Stimulated activated CD4-positive, alpha-beta T cell treated with anti-CD3 and anti-CD28 coated beads, Interleukin-12 subunit alpha, Interleukin-12 subunit beta, amount 100 ng/mL, for 48 hours (primary cell): ENCODE data around the gene ZBTB14.
A peak's percentile ranks its signal among the peaks of the same experiment; 100 is the strongest.

Experiments
- DNase-seq, 3 donors: peaks; one replicate each; pipeline ENCODE4 v3.0.0-alpha.2; 2020; ENCODE audit warnings: low read depth in 2 of 3, low spot score in 1 of 3

ZBTB14 gene

GRCh38 chr18:5295231-5295920 is at the start of gene ZBTB14:
TSS of gene ZBTB14 (minus strand) at chr18:5295726. CDS start at chr18:5293246, 2,480 bp downstream.
- DNase-seq, result peak; percentile 25 to 48 (median 28)

GRCh38 chr18:5339202-5339834 is 43.8 kb upstream of the ZBTB14 start:
- DNase-seq, result no peak

GRCh38 chr18:5334456-5335075 is 39.0 kb upstream of the ZBTB14 start:
- no peak for DNase-seq

GRCh38 chr18:5318061-5318700 is 22.7 kb upstream of the ZBTB14 start:
- no peak for DNase-seq

DNA sequence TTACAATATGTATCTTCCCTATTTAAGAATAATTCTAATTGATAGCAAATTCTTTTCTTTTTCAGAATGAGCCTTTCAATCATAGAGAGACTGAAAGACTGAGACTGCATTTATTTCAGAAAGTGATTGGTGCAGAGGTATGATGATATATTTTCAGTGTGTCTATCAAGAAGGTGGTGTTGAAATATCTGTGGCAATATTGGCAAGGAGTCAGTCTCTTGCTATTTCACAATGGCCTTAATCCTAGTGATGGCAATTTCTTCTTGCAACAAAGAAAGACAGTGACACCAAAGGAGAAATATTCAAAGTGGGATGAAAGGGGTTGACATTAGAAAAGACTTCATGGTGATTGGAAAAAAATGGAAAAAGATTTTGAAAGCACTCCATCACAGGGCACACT is 21.7 kb upstream of the ZBTB14 start:
- DNase-seq, result no peak

- no peak for DNase-seq
Measured at GRCh38 chr18:5315838-5316237, 20.3 kb upstream of the ZBTB14 start.

DNA sequence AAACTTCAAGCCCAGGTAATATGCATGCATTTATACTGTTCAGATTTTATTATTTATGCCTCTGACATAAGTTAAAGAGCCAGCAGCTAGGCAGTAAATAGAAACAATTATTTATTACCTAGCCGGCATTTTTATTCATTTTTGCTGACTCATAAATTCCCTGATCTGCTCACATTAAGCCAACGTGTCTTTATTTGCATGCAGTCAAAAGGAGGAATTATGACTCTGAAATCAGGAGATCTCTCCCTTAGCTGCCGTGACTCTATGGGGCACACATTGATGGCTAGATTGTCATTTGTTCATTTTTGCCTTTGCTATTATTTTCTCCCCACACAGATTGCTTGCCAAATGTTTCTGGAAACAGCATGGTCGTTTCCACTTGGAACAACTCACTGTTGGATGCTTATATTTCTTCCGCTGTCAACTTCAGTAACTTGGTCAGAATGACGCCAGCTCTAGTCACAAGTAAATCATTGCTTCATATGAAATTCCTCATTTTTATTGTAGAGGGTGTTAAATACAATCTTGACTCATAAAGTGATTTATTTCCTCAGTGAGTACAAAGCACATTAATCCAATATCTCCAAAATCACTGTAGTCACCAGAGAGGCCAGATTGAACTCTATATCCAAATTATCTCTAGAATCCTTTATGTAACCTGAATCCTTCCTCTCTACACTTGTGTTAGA is 15.9 kb upstream of the ZBTB14 start:
- no peak for DNase-seq

DNA sequence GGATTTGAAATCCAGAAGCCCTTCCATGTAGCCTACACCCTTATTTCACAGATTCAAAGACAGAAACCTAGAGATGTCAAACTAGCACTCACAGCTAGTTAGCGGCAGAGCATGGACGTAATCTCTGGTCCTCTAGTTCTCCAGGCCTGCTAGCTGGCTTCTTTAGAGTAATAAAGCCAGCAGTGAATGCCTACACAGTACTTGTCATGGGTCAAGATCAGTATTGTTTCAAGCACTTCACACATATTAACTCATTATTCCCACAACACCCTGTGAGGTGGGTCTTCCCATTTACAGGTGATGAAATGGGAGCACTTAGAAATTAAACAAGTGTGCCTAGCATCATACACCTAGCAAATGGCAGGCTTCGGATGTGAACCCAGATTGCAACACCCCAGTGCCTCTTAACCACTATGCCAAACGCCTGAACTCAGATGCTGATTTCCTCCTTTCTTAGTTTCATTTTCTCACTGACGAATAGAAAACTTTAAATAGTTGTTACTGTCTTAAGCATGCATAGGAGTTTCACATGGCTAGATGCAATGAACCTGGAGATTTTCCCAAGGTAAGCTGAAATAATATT is 14.5 kb upstream of the ZBTB14 start:
- peak in 1 of 3 donors; percentile 16 for DNase-seq

DNA sequence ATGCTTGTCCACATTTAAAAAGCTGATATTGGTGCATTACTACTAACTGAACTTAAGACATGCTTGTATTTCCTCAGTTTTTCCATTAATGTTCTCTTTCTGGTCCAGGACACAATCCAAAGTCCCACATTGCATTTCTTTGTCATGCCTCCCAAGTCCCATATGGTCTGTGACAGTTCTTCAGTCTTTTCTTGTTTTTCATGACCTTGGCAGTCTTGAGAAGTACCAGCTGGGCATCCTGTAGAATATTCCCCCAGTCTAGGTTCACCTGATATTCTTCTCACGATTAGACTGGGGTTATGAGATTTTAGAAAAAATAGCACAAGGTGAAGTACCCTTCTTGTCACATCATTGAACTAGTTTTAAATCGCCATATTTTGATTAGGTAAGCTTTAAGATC is 10.3 kb upstream of the ZBTB14 start:
- no peak for DNase-seq

- no peak for DNase-seq
Measured at GRCh38 chr18:5304232-5304631, 8.7 kb upstream of the ZBTB14 start.

- no peak for DNase-seq
Measured at GRCh38 chr18:5303636-5304035, 8.1 kb upstream of the ZBTB14 start.

DNA sequence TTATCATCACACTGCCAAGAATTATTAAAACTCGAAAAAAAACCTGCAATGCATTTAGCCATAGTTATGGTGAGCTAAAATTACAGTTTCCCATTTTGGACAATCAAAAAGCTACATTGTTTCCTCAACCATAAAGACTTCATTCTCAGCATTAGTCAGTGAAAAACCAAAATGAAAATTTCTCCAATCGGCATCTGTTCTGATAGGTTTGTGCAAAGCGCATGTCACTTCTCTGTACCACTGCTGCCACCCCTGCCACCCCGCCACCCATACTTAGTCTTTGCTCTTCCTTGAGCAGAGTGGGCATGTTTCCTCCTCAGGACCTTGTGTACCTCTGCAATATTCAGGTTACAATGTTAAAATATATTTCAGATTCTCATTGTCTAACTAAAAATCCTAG is 7.1 kb upstream of the ZBTB14 start:
- no peak for DNase-seq

GRCh38 chr18:5300476-5301010 is 5.0 kb upstream of the ZBTB14 start:
- DNase-seq, result no peak

DNA sequence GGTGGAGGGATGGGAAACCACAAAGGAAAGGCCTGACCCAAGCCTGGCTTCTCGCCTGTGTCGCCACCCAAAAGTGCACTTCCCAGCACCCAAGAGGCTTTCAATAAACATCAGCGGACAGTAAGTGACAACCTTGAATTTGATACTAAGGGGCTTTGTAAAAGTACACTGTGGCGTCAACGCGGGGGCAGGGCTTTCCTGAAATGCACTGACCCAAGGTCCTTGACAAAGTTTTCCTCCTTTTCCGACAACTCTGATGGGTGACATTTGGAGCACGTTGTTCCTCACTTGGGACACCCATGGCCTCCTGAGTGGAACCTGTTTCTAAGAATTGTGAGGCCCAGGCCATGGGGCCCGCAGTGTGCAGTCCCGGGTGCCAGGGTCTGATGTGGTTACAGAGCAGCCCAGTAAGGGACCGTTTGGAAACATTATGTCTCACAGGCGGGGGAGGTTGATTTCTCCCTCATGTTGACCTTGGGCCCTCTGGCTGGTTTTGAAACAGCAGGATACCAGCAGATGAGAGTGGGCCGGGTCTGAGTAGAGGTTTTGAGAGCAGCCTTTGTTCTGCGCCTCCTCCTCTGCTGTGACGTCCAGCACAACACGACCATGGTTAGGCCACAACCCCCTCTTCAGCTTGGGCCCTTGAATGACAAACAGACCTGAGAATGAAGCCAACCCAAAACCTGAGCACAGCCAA is 2.8 kb upstream of the ZBTB14 start:
- no peak for DNase-seq

GRCh38 chr18:5297597-5297996 is 2.1 kb upstream of the ZBTB14 start:
- DNase-seq, result no peak

DNA sequence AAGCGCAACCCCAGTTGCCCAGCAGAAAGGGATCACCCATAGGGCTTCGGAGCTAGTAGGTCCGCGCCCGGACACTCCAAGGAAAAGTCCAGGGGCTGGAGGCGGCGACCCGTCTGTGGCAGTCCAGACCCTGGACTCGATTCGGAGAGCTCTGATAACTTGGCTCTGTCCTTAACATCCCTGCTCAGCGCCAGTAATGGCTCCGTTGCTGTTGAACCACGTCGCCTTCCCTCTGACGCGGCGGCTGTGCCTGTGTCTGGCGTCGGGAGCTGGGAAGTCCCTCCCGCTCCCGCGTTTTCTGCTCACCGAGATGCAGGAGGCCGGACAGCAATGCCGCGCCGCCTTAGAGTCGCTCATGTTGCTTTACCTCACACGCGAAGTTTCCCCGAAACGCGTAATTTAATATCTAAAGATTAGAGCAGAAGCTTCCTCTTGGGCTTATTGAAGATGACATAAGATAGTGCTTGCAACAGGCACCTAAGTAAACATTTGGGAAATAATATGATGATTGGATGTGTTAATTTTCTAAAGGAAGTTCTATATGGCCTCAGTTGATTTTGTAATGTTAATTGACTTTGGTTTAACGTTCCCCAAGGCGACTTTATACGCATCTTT is 1.3 kb upstream of the ZBTB14 start:
- peak; percentile 52 to 70 (median 65) for DNase-seq

GRCh38 chr18:5295981-5296705 is 617 bp upstream of the ZBTB14 start:
- DNase-seq, result peak; percentile 88 to 91 (median 89)

DNA sequence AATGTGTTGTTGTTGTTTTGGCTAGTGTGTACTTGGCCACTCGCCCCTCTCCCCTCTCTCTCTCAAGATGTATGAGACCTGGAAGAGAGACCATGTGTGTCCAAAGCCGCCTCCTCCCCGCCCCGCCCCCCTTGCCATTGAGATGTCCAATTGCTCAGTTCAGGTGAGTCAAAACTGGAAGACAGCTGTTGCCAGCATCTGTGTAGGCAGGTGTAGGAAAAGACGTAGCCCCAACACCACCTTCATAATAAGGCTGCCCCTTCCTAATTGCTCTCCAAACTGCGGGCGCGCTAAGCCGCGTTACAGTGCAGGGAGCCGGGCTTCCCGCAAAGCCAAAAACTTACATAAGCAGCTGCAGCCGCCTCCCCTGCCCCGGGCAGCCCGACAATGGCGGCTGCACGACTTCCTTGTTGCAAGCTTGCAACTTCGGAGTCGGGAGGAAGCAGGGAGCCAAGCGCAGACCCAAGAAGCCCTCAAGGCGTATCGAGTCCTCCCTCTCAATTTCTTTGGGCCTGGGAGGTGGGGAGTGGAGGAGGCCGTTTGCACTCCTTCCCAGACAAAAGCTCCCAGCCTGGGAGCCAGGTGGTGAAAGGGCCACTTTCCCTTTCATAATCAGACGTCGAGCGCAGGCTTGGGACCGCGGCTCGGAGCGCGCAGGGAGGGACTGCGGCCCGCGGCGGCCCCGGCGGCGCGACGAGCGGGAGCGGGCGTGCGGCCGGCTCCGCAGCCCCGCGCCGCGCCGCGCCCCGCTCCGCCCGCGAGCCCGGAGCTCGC is 882 bp downstream of the ZBTB14 start:
- peak; percentile 28 to 46 (median 43) for DNase-seq
